ENCODE data around the gene ZNF335. TPM values are rescaled to one million over a fixed set of nuclear protein-coding genes. Genes with fewer than 3 reads are reported as not detected.
"Not testable (repeated sequence)": the region's sequence is repeated elsewhere in the genome, so short reads cannot be mapped to it uniquely, and the experiment has no call there.

The ZNF335 gene
- total and polyA plus RNA-seq, 7 experiments from 2014 or later: 7.1 to 95.2 (median 49.7) TPM

DNA sequence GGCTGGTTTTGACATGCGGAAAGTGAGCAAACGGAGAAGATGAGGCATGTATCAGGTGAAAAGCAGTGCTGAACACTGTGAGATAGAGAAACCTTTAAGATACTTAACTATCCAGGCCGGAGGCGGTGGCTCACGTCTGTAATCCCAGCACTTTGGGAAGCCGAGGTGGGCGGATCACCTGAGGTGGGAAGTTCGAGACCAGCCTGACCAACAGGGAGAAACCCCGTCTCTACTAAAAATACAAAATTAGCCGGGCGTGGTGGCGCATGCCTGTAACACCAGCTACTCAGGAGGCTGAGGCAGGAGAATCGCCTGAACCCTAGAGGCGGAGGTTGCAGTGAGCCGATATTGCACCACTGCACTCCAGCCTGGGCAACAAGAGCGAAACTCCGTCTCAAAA lies 40.3 kb downstream of the ZNF335 start:
- peak overlapping the region in 2 of 10 donors; percentile 19 to 20 for H3K4me3 Mint-ChIP-seq
- CTCF ChIA-PET: interaction anchor here (0.6 kb wide), 1 partner anchor 41 kb away, joined by 3 read pairs; no protein-coding TSS in a partner anchor
- Histone ChIP-seq H3K36me3 (ENCODE audit: control insufficient read depth in 2 of 3, insufficient read depth in 3 of 3, low read length in 3 of 3) (peaks cover 0 to 11% (median 0%) of the 10 kb centered on the region in 3 experiments), H3K4me1 (ENCODE audit: control insufficient read depth in 2 of 2, insufficient read depth in 2 of 2, low read length in 2 of 2) (peaks cover 10 to 11% of the 10 kb centered on the region in 2 donors)
- H3K27me3 Mint-ChIP-seq; DNase-seq; H3K27me3 ChIP-seq (ENCODE audit: control insufficient read depth in 2 of 2, insufficient read depth in 2 of 2, low read length in 2 of 2); H3K9me3 Mint-ChIP-seq; POLR2A ChIA-PET; ATAC-seq; H3K27ac ChIP-seq (ENCODE audit: low read depth, low read length); H3K4me3 ChIP-seq (ENCODE audit: low read length); H3K36me3 Mint-ChIP-seq; H3K9me3 ChIP-seq (ENCODE audit: control insufficient read depth in 2 of 3, low read length in 3 of 3): not testable (repeated sequence)
- peaks cover 0 to 23% (median 15%) of the 10 kb centered on the region in 7 donors for H3K4me1 Mint-ChIP-seq
- intact Hi-C loops (cut with micrococcal nuclease): loop anchor here in 1 of 2 donors (2.0 to 10.0 kb wide), 2 partner anchors 31 to 137 kb away; partner anchors contain the start of genes DNTTIP1 and WFDC3
- peak overlapping the region in 1 of 9 donors; percentile 28 for H3K27ac Mint-ChIP-seq

DNA sequence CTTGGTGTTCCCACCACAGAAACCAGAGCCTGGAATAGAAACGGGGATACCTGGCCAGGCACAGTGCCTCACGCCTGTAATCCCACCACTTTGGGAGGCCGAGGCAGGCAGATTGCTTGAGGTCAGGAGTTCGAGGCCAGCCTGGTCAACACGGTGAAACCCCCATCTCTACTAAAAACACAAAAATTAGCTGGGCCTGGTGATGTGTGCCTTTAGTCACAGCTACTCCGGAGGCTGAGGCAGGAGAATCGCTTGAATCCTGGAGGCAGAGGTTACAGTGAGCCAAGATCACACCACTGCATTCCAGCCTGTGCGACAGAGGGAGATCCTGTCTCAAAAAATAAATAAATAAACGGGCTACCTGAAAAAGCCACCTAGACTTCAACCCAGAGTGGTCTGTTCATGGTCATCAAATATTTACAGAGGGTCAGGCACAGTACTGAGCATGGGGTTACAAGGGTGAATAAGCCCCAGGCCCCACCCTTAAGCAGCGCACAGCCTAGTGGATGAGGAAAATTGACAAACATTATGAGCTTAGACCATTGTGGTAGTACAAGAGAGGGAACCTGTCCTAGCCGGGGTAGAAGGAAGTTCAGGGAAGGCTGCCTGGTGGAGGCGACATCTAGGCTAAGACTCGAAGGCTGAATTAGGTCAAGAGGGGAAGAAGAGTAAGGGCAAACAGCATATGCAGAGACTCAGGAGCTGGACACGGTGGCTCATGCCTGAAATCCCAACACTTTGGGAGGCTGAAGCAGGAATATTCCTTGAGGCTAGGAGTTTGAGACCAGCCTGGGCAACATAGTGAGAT lies 44.7 kb downstream of the ZNF335 start:
- H3K27me3 ChIP-seq (ENCODE audit: control insufficient read depth in 2 of 2, insufficient read depth in 2 of 2, low read length in 2 of 2): no peaks in the 10 kb centered on the region
- H3K27ac Mint-ChIP-seq: peak overlapping the region in 3 of 9 donors; percentile 3 to 51 (median 50)
- ChIA-PET CTCF (interaction anchor here (0.9 to 1.1 kb wide), 3 partner anchors 38 kb away, joined by 3 to 6 read pairs (median 3); no protein-coding TSS in a partner anchor), POLR2A (interaction anchor here (0.6 to 1.5 kb wide), 4 partner anchors 10 to 44 kb away, joined by 3 to 5 read pairs (median 3); partner anchors contain the start of gene CTSA)
- no peak overlapping the region for H3K4me3 Mint-ChIP-seq
- no peaks in the 10 kb centered on the region for H3K9me3 Mint-ChIP-seq
- no peaks in the 10 kb centered on the region for H3K9me3 ChIP-seq (ENCODE audit: control insufficient read depth in 2 of 3, low read length in 3 of 3)
- H3K27ac ChIP-seq (ENCODE audit: low read depth, low read length): no peak overlapping the region
- no peak overlapping the region for H3K4me3 ChIP-seq (ENCODE audit: low read length)
- ATAC-seq: no peak
- H3K4me1 ChIP-seq (ENCODE audit: control insufficient read depth in 2 of 2, insufficient read depth in 2 of 2, low read length in 2 of 2): no peaks in the 10 kb centered on the region
- no peak for DNase-seq
- peaks cover 0 to 14% (median 6%) of the 10 kb centered on the region in 7 donors for H3K4me1 Mint-ChIP-seq
- no peaks in the 10 kb centered on the region for H3K36me3 ChIP-seq (ENCODE audit: control insufficient read depth in 2 of 3, insufficient read depth in 3 of 3, low read length in 3 of 3)
- peaks cover 0 to 3% (median 0%) of the 10 kb centered on the region in 5 donors for H3K27me3 Mint-ChIP-seq
- intact Hi-C loops (cut with micrococcal nuclease): no loop called here
- no peaks in the 10 kb centered on the region for H3K36me3 Mint-ChIP-seq

DNA sequence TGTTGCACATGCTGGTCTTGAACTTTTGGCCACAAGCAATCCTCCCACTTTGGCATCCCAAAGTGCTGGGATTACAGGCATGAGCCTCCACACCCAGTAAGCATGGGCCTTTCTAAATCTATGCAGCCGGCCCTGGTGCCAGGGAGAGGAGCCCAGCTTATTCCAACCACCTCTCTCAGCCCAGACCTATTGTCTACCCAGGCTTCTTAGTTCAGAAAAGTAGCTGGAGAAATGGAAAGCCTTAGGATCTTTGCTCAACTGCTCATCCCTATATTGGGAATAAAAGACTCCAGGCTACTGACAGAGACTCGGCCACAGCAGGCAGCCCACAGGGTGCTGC lies 45.3 kb downstream of the ZNF335 start:
- no peaks in the 10 kb centered on the region for H3K27me3 ChIP-seq (ENCODE audit: control insufficient read depth in 2 of 2, insufficient read depth in 2 of 2, low read length in 2 of 2)
- H3K9me3 ChIP-seq (ENCODE audit: control insufficient read depth in 2 of 3, low read length in 3 of 3): no peaks in the 10 kb centered on the region
- POLR2A ChIA-PET: interaction anchor here (1.1 kb wide), 1 partner anchor 42 kb away, joined by 4 read pairs; no protein-coding TSS in a partner anchor
- no peaks in the 10 kb centered on the region for H3K36me3 Mint-ChIP-seq
- peaks cover 0 to 4% (median 0%) of the 10 kb centered on the region in 5 donors for H3K27me3 Mint-ChIP-seq
- H3K4me1 Mint-ChIP-seq: peaks cover 0 to 14% (median 6%) of the 10 kb centered on the region in 7 donors
- H3K36me3 ChIP-seq (ENCODE audit: control insufficient read depth in 2 of 3, insufficient read depth in 3 of 3, low read length in 3 of 3): no peaks in the 10 kb centered on the region
- intact Hi-C loops (cut with micrococcal nuclease): no loop called here
- H3K4me3 ChIP-seq (ENCODE audit: low read length): no peak overlapping the region
- ATAC-seq (no peak), DNase-seq (no peak)
- H3K4me1 ChIP-seq (ENCODE audit: control insufficient read depth in 2 of 2, insufficient read depth in 2 of 2, low read length in 2 of 2): no peaks in the 10 kb centered on the region
- no peak overlapping the region for H3K27ac Mint-ChIP-seq
- no peaks in the 10 kb centered on the region for H3K9me3 Mint-ChIP-seq
- H3K4me3 Mint-ChIP-seq: no peak overlapping the region
- CTCF ChIA-PET: interaction anchor here (1.0 to 1.1 kb wide), 2 partner anchors 37 to 39 kb away, joined by 3 read pairs; no protein-coding TSS in a partner anchor
- H3K27ac ChIP-seq (ENCODE audit: low read depth, low read length): no peak overlapping the region

DNA sequence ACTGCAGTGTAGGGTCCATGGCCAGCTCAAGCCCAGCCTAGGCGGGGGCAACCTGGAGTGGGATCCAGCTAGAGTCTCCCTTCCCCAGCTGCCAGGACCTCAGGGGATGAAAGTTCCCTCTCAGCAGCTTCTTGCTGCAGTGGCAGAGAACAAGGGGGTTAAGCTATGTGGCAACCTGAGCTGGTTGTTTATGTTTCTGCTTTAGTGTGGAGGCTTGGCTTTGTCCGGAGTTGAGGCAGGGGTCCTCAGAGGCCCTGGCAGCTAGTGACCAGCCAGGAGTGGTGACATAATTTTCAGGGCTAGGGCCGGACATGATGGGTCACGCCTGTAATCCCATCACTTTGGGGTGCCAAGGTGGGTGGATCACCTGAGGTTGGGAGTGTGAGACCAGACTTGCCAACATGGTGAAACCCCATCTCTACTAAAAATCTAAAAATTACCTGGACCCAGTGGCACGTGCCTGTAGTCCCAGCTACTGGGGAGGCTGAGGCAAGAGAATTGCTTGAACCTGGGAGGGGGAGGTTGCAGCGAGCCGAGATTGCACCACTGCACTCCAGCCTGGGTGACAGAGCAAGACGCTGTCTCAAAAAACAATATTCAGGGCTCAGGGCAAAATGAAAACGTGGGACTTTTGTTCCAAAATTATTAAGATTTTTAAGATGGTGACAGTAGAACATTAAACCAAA lies 46.0 kb downstream of the ZNF335 start:
- no peak overlapping the region for H3K4me3 ChIP-seq (ENCODE audit: low read length)
- peaks cover 0 to 14% (median 8%) of the 10 kb centered on the region in 7 donors for H3K4me1 Mint-ChIP-seq
- no peaks in the 10 kb centered on the region for H3K36me3 Mint-ChIP-seq
- no peak for ATAC-seq
- peaks cover 0 to 11% (median under 1%) of the 10 kb centered on the region in 5 donors for H3K27me3 Mint-ChIP-seq
- no peaks in the 10 kb centered on the region for H3K4me1 ChIP-seq (ENCODE audit: control insufficient read depth in 2 of 2, insufficient read depth in 2 of 2, low read length in 2 of 2)
- H3K27ac Mint-ChIP-seq: no peak overlapping the region
- POLR2A ChIA-PET: interaction anchor here (0.6 to 1.5 kb wide), 5 partner anchors 36 to 47 kb away, joined by 3 to 4 read pairs (median 4); no protein-coding TSS in a partner anchor
- CTCF ChIA-PET: interaction anchor here (1.1 kb wide), 1 partner anchor 37 kb away, joined by 3 read pairs; no protein-coding TSS in a partner anchor
- H3K9me3 ChIP-seq (ENCODE audit: control insufficient read depth in 2 of 3, low read length in 3 of 3): no peaks in the 10 kb centered on the region
- H3K36me3 ChIP-seq (ENCODE audit: control insufficient read depth in 2 of 3, insufficient read depth in 3 of 3, low read length in 3 of 3): no peaks in the 10 kb centered on the region
- H3K27ac ChIP-seq (ENCODE audit: low read depth, low read length): no peak overlapping the region
- no peaks in the 10 kb centered on the region for H3K9me3 Mint-ChIP-seq
- no peak for DNase-seq
- intact Hi-C loops (cut with micrococcal nuclease): no loop called here
- no peak overlapping the region for H3K4me3 Mint-ChIP-seq
- H3K27me3 ChIP-seq (ENCODE audit: control insufficient read depth in 2 of 2, insufficient read depth in 2 of 2, low read length in 2 of 2): no peaks in the 10 kb centered on the region

DNA sequence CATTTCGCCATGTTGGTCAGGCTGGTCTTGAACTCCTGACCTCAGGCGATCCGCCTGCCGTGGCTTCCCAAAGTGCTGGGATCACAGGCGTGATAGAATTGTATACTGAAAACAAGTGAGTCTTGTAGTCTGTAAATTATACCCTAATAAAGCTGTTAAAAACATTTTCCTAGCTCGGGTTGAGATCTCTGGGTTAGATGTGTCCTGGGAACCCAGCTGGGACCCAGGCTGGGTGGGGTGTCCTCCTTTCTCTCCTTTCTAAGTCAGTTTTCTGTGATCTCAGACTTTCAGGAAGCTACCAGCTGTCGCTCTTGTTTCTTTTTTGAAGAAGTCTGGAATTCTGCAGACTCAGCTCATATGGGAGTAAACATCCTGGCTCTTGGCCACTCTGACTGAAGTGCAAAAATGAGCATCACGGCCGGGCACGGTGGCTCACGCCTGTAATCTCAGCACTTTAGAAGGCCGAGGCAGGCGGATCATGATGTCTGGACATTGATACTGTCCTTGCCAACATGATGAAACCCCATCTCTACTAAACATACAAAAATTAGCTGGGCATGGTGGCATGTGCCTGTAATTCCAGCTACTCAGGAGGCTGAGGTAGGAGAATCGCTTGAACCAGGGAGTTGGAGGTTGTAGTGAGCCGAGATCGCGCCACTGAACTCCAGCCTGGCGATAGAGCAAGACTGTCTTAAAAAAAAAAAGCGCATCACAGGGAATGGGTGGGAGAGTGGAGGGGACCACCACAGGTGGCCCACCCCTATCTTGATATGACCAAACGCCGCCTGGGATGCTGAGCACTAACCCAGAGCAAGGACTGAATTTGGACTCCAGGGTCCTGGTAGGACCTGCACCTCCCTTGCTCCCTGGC lies 47.4 kb downstream of the ZNF335 start:
- intact Hi-C loops (cut with micrococcal nuclease): no loop called here
- peak overlapping the region in 3 of 9 donors; percentile 21 to 67 (median 26) for H3K27ac Mint-ChIP-seq
- ATAC-seq: no peak

More for the DNA sequence above, 47.4 kb downstream of the ZNF335 start:
- Mint-ChIP-seq H3K27me3 (peaks cover 0 to 20% (median 5%) of the 10 kb centered on the region in 5 donors), H3K4me1 (peaks cover 0 to 14% (median 8%) of the 10 kb centered on the region in 7 donors), H3K36me3 (no peaks in the 10 kb centered on the region), H3K9me3 (no peaks in the 10 kb centered on the region), H3K4me3 (no peak overlapping the region)
- H3K27ac ChIP-seq (ENCODE audit: low read depth, low read length): no peak overlapping the region
- ChIA-PET CTCF (no interaction called here), POLR2A (interaction anchor here (0.7 to 4.6 kb wide), 3 partner anchors 9 to 46 kb away, joined by 3 to 25 read pairs (median 4); partner anchors contain the start of gene PCIF1)
- DNase-seq: no peak
- H3K27me3 ChIP-seq (ENCODE audit: control insufficient read depth in 2 of 2, insufficient read depth in 2 of 2, low read length in 2 of 2): no peaks in the 10 kb centered on the region
- no peaks in the 10 kb centered on the region for H3K4me1 ChIP-seq (ENCODE audit: control insufficient read depth in 2 of 2, insufficient read depth in 2 of 2, low read length in 2 of 2)
- H3K4me3 ChIP-seq (ENCODE audit: low read length): no peak overlapping the region
- no peaks in the 10 kb centered on the region for H3K9me3 ChIP-seq (ENCODE audit: control insufficient read depth in 2 of 3, low read length in 3 of 3)
- no peaks in the 10 kb centered on the region for H3K36me3 ChIP-seq (ENCODE audit: control insufficient read depth in 2 of 3, insufficient read depth in 3 of 3, low read length in 3 of 3)
